ENCODE data around the gene SEPTIN14.

DNA sequence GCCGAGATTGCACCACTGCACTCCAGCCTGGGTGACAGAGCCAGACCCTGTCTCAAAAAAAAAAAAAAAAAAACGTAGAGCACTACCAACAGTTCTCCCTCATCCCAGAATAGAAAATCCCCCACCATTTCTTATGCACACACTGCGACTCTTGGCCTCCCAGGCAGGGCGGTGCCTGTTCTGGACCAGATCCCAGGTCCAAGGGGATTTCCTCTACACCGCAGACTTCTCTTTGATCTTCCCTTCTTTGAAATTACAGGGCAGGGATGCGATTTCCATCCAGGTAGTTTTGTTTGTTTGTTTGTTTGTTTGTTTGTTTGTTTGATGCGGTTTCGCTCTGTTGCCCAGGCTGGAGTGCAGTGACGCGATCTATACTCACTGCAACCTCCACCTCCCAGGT, 91.8 kb downstream of the SEPTIN14 start:
- TF ChIP-seq YY1 (IDR thresholded peaks at IDR 0.05; ENCODE audit: insufficient read depth, insufficient replicate concordance, low read depth, low read length), result no peak
- TF ChIP-seq ZBTB44 (CRISPR knock-in tag; IDR thresholded peaks at IDR 0.05), result no peak
- no peak for TF ChIP-seq ZNF589 (CRISPR knock-in tag; conservative IDR thresholded peaks at IDR 0.05)
- TF ChIP-seq ZNF883 (CRISPR knock-in tag; IDR thresholded peaks at IDR 0.05; ENCODE audit: not compliant biosample characterization), result no peak
- no peak for TF ChIP-seq TRIM24 (CRISPR knock-in tag; IDR thresholded peaks at IDR 0.05)
- no peak for TF ChIP-seq MLLT10 (CRISPR knock-in tag; IDR thresholded peaks at IDR 0.05)
- TF ChIP-seq, protein P1, sequence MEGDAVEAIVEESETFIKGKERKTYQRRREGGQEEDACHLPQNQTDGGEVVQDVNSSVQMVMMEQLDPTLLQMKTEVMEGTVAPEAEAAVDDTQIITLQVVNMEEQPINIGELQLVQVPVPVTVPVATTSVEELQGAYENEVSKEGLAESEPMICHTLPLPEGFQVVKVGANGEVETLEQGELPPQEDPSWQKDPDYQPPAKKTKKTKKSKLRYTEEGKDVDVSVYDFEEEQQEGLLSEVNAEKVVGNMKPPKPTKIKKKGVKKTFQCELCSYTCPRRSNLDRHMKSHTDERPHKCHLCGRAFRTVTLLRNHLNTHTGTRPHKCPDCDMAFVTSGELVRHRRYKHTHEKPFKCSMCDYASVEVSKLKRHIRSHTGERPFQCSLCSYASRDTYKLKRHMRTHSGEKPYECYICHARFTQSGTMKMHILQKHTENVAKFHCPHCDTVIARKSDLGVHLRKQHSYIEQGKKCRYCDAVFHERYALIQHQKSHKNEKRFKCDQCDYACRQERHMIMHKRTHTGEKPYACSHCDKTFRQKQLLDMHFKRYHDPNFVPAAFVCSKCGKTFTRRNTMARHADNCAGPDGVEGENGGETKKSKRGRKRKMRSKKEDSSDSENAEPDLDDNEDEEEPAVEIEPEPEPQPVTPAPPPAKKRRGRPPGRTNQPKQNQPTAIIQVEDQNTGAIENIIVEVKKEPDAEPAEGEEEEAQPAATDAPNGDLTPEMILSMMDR (CRISPR knock-in tag; IDR thresholded peaks at IDR 0.05), result no peak
- TF ChIP-seq SOX6 (IDR thresholded peaks at IDR 0.05), result no peak
- no peak for TF ChIP-seq SOX6 (CRISPR knock-in tag; IDR thresholded peaks at IDR 0.05)
- no peak for TF ChIP-seq ZNF639 (CRISPR knock-in tag; conservative IDR thresholded peaks at IDR 0.05)
